HepG2 (cell line): ENCODE results near the gene TAF13. TPM values are rescaled to one million over a fixed set of nuclear protein-coding genes. Genes with fewer than 3 reads are reported as not detected.

Experiments used
- ARID4A ChIP-seq: sonication (generic); formaldehyde crosslinking; IDR thresholded peaks from 2 replicates; pipeline ENCODE4 v1.5.0; 2020; ENCODE audit warnings: mild to moderate bottlenecking, missing genetic modification reagents, borderline replicate concordance
- ARNT2 ChIP-seq: sonication (generic); formaldehyde crosslinking; IDR thresholded peaks from 2 replicates; pipeline ENCODE4 v1.8.0; 2022; ENCODE audit warnings: mild to moderate bottlenecking, low read depth, missing genetic modification reagents, moderate library complexity
- FOXA1 ChIP-seq, 2 experiments: fragments of 450-650 bp in 1 of 2; sonication (generic) in 1 of 2; formaldehyde crosslinking in 1 of 2; IDR thresholded peaks; 2 replicates each; pipeline versions ENCODE4 v1.4.0 to v1.6.1; 2016 to 2020; ENCODE audit warnings: missing genetic modification reagents in 1 of 2
- FOXO4 ChIP-seq: sonication (generic); formaldehyde crosslinking; conservative IDR thresholded peaks from 2 replicates; pipeline ENCODE4 v1.8.1; 2023; ENCODE audit warnings: missing genetic modification reagents
- HMGXB4 ChIP-seq, 2 experiments: sonication (generic) in 1 of 2; formaldehyde crosslinking in 1 of 2; IDR thresholded peaks; 2 replicates each; pipeline versions ENCODE4 v1.4.0 to v1.6.1; 2018 to 2020; ENCODE audit warnings: missing genetic modification reagents in 2 of 2, borderline replicate concordance in 1 of 2, low read depth in 1 of 2, mild to moderate bottlenecking in 1 of 2, missing biosample characterization in 1 of 2
- RAD21 ChIP-seq: fragments of 450-650 bp; formaldehyde crosslinking; IDR thresholded peaks from 2 replicates; pipeline ENCODE4 v1.5.0; 2020; ENCODE audit warnings: mild to moderate bottlenecking
- RELA ChIP-seq: sonication (generic); formaldehyde crosslinking; IDR thresholded peaks from 2 replicates; pipeline ENCODE4 v1.4.0; 2020; ENCODE audit warnings: missing genetic modification reagents
- STAT6 ChIP-seq: sonication (generic); formaldehyde crosslinking; IDR thresholded peaks from 2 replicates; pipeline ENCODE4 v1.4.0; 2020; ENCODE audit warnings: missing genetic modification reagents, mild to moderate bottlenecking, borderline replicate concordance
- TAF1 ChIP-seq: sonication (generic); formaldehyde crosslinking; IDR thresholded peaks from 2 replicates; pipeline ENCODE4 v1.4.0; 2020; ENCODE audit warnings: missing genetic modification reagents
- TEAD2 ChIP-seq: sonication (generic); formaldehyde crosslinking; IDR thresholded peaks from 2 replicates; pipeline ENCODE4 v1.9.0; 2021; ENCODE audit warnings: missing genetic modification reagents
- ZBTB34 ChIP-seq: sonication (generic); formaldehyde crosslinking; IDR thresholded peaks from 2 replicates; pipeline ENCODE4 v1.8.0; 2022; ENCODE audit warnings: mild to moderate bottlenecking, missing genetic modification reagents
- ZFP36L1 ChIP-seq: sonication (generic); formaldehyde crosslinking; IDR thresholded peaks from 2 replicates; pipeline ENCODE4 v1.8.0; 2022; ENCODE audit warnings: mild to moderate bottlenecking, missing genetic modification reagents, moderate library complexity
- ZFP82 ChIP-seq: sonication (generic); formaldehyde crosslinking; IDR thresholded peaks from 2 replicates; pipeline ENCODE4 v1.5.1; 2020; ENCODE audit warnings: mild to moderate bottlenecking, missing genetic modification reagents, borderline replicate concordance
- ZMYM2 ChIP-seq: sonication (generic); formaldehyde crosslinking; IDR thresholded peaks from 2 replicates; pipeline ENCODE4 v1.8.0; 2022; ENCODE audit warnings: mild to moderate bottlenecking, missing genetic modification reagents
- ZNF20 ChIP-seq: sonication (generic); formaldehyde crosslinking; IDR thresholded peaks from 2 replicates; pipeline ENCODE4 v1.4.0; 2020; ENCODE audit warnings: mild to moderate bottlenecking, moderate library complexity, missing genetic modification reagents
- ZNF441 ChIP-seq: sonication (generic); formaldehyde crosslinking; IDR thresholded peaks from 2 replicates; pipeline ENCODE4 v1.7.0; 2021; ENCODE audit warnings: missing genetic modification reagents, borderline replicate concordance
- polyA plus RNA-seq, 8 experiments: library from polyadenylated mRNA; depleted of rRNA in 3 of 8; stranded (reverse) in 7 of 8; unstranded in 1 of 8; fragments of >200 nt; fragmentation: Illumina TruSeq in 4 of 8; extraction: Trizol in 4 of 8; gene quantifications; 2 replicates each; pipeline versions ENCODE4 v1.2.1 to v1.2.3, GENCODE V29; 2011 to 2016; ENCODE audit warnings: low read depth in 4 of 8, missing spikeins in 1 of 8, mixed read lengths in 1 of 8; ENCODE audit not compliant: insufficient read depth in 1 of 8
- total RNA-seq, 5 experiments: library from RNA; depleted of rRNA; stranded (reverse); fragments of >200 nt; fragmentation: Illumina TruSeq; extraction: Trizol; gene quantifications; 2 replicates each; pipeline ENCODE4 v1.2.3, GENCODE V29; 2016; ENCODE audit warnings: low read depth in 1 of 5

TAF13 gene
- total and polyA plus RNA-seq, 2 of the 13 experiments (the other 11 are each of a cell fraction or from before 2014, with no cell fraction given), result 11.5 to 36.3 TPM

GRCh38 chr1:109041621-109042468, 34.0 kb downstream of the TAF13 start, which contains the start of gene WDR47 (continued):
- TF ChIP-seq ARID4A (CRISPR knock-in tag) (peak; percentile 90), ZNF20 (CRISPR knock-in tag) (no peak), ZFP36L1 (no peak), TEAD2 (CRISPR knock-in tag) (no peak), HMGXB4 (CRISPR knock-in tag; IDR thresholded peaks at IDR 0.05; ENCODE audit: borderline replicate concordance in 1 of 2, low read depth in 1 of 2) (peak; percentile 57 to 71; a peak in 1 of 4 replicates), STAT6 (CRISPR knock-in tag) (no peak), RELA (CRISPR knock-in tag) (no peak), FOXA1 (IDR thresholded peaks at IDR 0.05) (no peak), FOXA1 (CRISPR knock-in tag; IDR thresholded peaks at IDR 0.05) (no peak), FOXO4 (no peak), ARNT2 (CRISPR knock-in tag) (peak; percentile 65; the same call in 1 of the 2 replicates), ZMYM2 (no peak), ZBTB34 (0 out of 2 replicates have a peak, but pooled peaks have one; percentile 45), ZFP82 (CRISPR knock-in tag) (no peak), ZNF441 (CRISPR knock-in tag) (peak; percentile 51; the same call in 1 of the 2 replicates), RAD21 (CRISPR knock-in tag) (peak; percentile 61), TAF1 (peak; percentile 96)
